HEK293T (cell line): ENCODE results near the gene SLC27A6.

Experiments used
- CTBP1 ChIP-seq: fragments of 450-650 bp; IDR thresholded peaks from 2 replicates; pipeline ENCODE4 v1.6.1; 2016; ENCODE audit warnings: borderline replicate concordance
- ELF4 ChIP-seq: fragments of 450-650 bp; IDR thresholded peaks from 2 replicates; pipeline ENCODE4 v1.6.1; 2017; ENCODE audit warnings: antibody characterized with exemption
- FOXA1 ChIP-seq: fragments of 450-650 bp; IDR thresholded peaks from 2 replicates; pipeline ENCODE4 v1.6.1; 2016; ENCODE audit warnings: mild to moderate bottlenecking
- FOXK2 ChIP-seq: fragments of 450-650 bp; IDR thresholded peaks from 2 replicates; pipeline ENCODE4 v1.6.1; 2016; ENCODE audit warnings: mild to moderate bottlenecking
- HDGF ChIP-seq: fragments of 450-650 bp; IDR thresholded peaks from 2 replicates; pipeline ENCODE4 v1.6.1; 2017; ENCODE audit warnings: antibody characterized with exemption, borderline replicate concordance
- NFRKB ChIP-seq: fragments of 450-650 bp; IDR thresholded peaks from 2 replicates; pipeline ENCODE4 v1.6.1; 2016; ENCODE audit warnings: mild to moderate bottlenecking, moderate library complexity
- SP1 ChIP-seq: fragments of 450-650 bp; IDR thresholded peaks from 2 replicates; pipeline ENCODE4 v1.6.1; 2017

GRCh38 chr5:129002527-129002842 lies 37.2 kb downstream of the SLC27A6 start:
- TF ChIP-seq HDGF (no peak), FOXA1 (no peak), ELF4 (no peak), FOXK2 (no peak), CTBP1 (no peak), SP1 (no peak), NFRKB (no peak)
